HG03575 (cell line): ENCODE data around the gene SH3BP1.
"Not testable (repeated sequence)": the region's sequence is repeated elsewhere in the genome, so short reads cannot be mapped to it uniquely, and the experiment has no call there.

Source experiments
- ATAC-seq: cut with Tn5 transposase; IDR thresholded peaks from one replicate; pipeline ENCODE4 v1.9.1; 2021; ENCODE audit not compliant: unreplicated experiment, insufficient number of reproducible peaks, low FRiP score; ENCODE audit errors: extremely low read depth

Gene SH3BP1

DNA sequence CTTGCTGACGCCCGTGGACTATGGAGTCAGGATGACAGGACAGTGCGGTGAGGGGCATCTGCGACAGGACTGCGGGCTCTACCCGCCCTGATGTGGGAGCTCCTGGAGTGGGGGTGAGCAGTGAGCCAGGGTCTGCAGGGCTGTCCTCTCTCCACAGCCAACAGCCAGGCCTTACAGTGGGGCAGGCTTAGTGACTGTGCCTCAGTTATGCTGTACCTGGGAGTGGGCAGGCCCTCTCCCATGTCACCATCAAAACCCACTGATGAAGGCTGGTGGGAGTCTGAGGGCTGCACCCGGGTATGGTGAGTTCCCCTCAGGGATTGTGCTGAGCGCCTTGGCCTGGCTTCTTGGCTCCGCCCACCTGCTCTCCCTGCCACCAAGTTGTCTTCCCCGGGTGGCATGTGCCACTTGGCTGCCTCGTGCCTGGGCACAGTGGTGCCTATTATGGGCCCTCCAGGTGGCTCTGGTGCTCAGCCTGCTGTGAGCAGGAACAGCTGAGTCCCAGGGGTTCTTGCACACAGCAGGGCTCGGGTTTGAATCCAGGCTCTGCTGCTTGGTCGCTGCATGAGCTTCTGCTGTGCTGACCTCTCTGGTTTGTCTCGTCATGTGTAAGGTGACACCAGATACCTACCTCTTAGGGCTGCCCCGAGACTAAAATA lies 53.3 kb downstream of the SH3BP1 start:
- no peak for ATAC-seq

DNA sequence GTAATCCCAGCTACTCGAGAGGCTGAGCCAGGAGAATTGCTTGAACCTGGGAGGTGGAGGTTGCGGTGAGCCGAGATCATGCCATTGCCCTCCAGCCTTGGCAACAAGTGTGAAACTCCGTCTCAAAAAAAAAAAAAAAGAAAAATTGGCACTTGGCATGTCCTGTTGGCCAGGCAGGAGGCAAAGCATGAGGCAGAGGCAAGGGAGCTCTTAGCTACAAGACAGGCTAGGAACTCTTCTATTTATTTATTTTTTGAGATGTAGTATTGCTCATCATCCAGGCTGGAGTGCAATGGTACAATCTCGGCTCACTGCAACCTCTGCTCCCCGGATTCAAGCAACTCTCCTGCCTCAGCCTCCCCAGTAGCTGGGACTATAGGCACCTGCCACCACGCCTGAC lies 54.7 kb downstream of the SH3BP1 start:
- ATAC-seq, result not testable (repeated sequence)

DNA sequence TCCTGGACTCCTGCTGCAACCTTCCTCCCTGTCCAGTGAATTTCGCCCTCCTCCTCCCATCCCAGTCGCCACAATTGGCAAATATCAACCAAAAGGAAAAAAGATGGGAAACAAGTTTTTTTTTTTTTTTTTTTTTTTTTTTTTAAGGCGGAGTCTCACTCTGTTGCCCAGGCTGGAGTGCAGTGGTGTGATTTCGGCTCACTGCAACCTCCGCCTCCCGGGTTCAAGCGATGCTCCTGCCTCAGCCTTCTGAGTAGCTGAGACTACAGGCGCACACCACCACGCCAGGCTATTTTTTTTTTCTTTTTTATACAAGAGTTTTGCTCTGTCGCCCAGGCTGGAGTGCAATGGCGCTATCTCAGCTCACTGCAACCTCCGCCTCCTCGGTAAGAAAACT lies 56.8 kb downstream of the SH3BP1 start:
- ATAC-seq, result not testable (repeated sequence)

DNA sequence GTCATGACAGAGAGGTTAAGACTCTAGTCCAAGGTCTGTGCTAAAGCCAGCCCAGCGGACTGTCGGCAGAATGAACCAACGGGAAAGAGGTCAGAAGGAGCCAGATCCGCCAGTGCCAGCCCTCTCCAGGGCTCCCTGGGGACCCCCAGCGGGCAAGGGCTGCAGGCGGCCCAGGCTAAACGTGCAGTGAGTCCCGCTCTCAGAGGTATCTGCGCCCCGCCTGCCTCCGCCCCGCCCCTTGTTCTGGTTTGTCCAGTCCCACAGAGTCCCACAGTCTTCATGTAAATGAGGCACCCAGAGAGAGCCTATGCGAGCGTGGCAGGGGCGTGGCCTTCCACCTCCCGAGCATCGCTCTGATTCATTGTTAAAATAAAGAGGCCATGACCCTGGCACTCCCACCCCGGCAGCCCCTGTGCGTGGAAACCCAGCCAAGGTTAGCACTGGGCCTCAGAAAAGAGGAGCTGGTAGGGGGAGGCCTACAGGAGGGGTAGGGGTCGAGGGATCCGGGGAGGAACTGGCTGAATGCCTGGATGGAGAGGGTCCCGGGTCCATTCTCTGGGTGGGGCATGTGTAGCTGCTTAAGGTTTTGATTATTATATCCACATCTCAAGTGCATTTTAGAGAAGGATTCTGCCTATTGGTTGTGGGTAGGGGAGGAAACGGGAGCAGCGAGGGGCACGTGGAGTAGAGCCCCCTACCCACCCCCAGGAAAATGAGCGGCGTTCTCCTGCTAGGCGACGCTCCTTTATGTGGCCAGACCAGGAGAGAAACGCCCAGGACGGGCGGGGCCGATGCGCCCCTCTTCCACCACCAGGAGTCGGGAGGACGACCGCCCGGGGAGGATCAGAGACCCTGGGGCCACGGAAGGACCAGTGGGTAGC lies 57.4 kb downstream of the SH3BP1 start, which contains the start of gene TRIOBP:
TRIOBP (plus strand) TSS at position 392 of the 881 bp plus-strand sequence. CDS start 4,318 bp downstream, outside the sequence.
- ATAC-seq, result no peak

DNA sequence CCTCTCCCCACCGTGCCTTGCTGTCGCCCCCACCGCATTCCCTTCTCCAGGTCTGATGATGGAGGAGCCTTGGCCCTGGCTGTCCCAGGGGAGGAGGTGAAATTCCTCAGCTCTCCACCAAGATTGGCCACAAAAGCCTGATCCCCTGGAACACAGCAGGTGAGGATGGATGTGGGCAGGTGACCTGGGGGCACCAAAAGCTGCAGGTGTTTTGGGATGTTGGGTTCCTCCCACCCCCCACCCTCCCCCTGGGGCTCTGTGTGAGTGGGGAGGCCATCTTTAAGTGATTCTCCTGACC lies 58.0 kb downstream of the SH3BP1 start:
- no peak for ATAC-seq

DNA sequence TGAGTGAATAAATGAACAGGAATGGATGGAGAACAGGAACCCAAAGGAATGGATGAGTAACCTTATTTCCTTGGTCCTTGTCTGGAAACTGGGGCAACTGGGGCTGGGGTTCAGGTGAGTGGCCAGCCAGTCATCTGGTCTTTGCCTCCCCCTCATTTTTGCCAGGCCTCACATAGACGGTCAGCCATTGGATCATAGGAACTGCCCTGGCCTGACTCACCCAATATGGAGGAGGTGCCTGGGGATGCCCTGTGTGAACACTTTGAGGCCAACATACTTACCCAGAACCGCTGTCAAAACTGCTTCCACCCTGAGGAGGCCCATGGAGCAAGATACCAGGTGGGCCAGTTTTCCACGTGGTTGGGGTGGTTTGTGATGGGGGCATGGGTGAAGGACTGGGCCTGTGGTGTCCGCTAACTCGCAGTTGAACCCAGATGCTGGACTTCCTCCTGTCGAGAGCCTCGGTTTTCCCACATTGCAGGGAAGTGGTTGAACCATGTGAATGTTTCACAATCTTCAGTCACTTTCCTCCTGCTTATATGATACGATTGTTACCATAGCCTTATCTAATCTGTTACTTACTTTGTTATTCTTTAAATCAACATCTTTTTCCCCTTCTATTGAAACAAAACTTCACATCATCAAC lies 61.8 kb downstream of the SH3BP1 start:
- ATAC-seq, result no peak

DNA sequence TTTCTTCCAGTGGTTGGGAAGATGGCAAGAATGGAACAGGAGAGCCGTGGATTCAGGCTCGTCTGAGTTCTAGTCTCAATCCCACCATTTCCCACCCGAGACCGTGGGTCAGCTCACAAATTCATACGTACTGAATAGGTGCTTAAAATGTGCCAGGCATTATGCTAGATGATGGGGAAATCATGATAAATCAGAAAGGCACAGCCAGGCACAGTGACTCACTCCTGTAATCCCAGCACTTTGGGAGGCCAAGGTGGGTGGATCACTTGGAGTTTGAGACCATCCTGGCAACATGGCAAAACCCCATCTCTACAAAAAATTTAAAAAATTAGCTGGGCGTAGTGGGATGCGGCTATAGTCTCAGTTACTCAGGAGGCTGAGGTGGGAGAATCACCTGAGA lies 64.4 kb downstream of the SH3BP1 start:
- no peak for ATAC-seq

DNA sequence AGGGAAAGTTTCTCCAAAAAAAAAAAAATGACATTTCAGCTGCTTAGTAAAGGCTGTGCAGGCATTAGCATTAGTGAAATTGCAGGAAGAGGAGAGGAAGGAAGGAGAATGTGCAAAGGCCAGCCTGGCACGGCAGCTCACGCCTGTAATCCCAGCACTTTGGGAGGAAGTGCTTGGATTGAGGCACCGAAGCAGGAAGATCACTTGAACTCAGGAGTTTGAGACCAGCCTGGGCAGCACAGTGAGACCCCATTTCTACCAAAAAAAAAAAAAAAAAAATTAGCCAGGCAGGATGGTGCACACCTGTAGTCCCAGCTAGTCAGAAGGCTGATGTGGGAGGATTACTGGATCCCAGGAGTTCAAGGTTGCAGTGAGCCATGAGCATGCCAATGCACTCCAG lies 65.2 kb downstream of the SH3BP1 start:
- ATAC-seq, result no peak

DNA sequence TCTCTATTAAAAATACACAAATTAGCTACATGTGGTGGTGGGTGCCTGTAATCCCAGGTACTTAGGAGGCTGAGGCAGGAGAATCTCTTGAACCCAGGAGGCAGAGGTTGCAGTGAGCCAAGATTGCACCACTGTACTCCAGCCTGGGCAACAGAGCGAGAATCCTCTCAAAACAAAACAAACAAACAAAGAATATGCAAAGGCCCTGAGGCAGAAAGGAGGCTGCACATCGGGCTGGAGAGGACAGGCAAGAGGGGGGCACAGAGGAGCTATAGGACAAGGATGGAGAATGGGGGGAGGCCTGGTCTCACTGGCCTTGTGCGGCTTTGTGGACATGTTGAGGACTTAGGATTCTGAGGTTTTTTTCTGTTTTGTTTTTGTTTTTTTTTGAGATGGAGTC lies 65.7 kb downstream of the SH3BP1 start:
- ATAC-seq, result no peak
